Central memory CD8-positive, alpha-beta T cell (primary cell): ENCODE data around the gene ERLEC1.
"Not testable (repeated sequence)": the region's sequence is repeated elsewhere in the genome, so short reads cannot be mapped to it uniquely, and the experiment has no call there.

ENCODE experiments used
- ATAC-seq: fragments of 150-1000 bp; cut with Tn5 transposase; replicated peaks from 2 replicates; pipeline ENCODE4 v1.10.0; 2022; ENCODE audit warnings: mild to moderate bottlenecking, moderate FRiP score, moderate number of reproducible peaks; ENCODE audit not compliant: poor library complexity, severe bottlenecking; ENCODE audit errors: extremely low read depth
- DNase-seq, 2 donors: peaks; one replicate each; pipeline ENCODE4 v3.0.0; 2021; ENCODE audit warnings: low spot score in 2 of 2
- H3K27ac Mint-ChIP-seq: one replicate; pipeline ENCODE4 v1.8.0; 2022; ENCODE audit warnings: low read depth, mild to moderate bottlenecking, moderate library complexity, mixed read lengths
- H3K27me3 Mint-ChIP-seq: one replicate; pipeline ENCODE4 v1.8.0; 2022; ENCODE audit warnings: mixed read lengths
- H3K36me3 Mint-ChIP-seq: one replicate; pipeline ENCODE4 v1.8.0; 2022; ENCODE audit warnings: mild to moderate bottlenecking, moderate library complexity, mixed read lengths; ENCODE audit not compliant: insufficient read depth
- H3K4me1 Mint-ChIP-seq: one replicate; pipeline ENCODE4 v1.8.0; 2022; ENCODE audit warnings: mixed read lengths
- H3K4me3 Mint-ChIP-seq: one replicate; pipeline ENCODE4 v1.8.0; 2022; ENCODE audit warnings: mild to moderate bottlenecking, moderate library complexity, mixed read lengths
- H3K9me3 Mint-ChIP-seq: one replicate; pipeline ENCODE4 v1.8.0; 2022; ENCODE audit warnings: mixed read lengths

Gene ERLEC1

GRCh38 chr2:53826030-53826410 is 39.2 kb downstream of the ERLEC1 start:
- Mint-ChIP-seq H3K36me3 (peaks cover 2% of the 10 kb centered on the region), H3K4me1 (no peaks in the 10 kb centered on the region), H3K9me3 (no peaks in the 10 kb centered on the region), H3K4me3 (no peak overlapping the region), H3K27ac (no peak overlapping the region), H3K27me3 (no peaks in the 10 kb centered on the region)
- ATAC-seq: no peak
- no peak for DNase-seq

DNA sequence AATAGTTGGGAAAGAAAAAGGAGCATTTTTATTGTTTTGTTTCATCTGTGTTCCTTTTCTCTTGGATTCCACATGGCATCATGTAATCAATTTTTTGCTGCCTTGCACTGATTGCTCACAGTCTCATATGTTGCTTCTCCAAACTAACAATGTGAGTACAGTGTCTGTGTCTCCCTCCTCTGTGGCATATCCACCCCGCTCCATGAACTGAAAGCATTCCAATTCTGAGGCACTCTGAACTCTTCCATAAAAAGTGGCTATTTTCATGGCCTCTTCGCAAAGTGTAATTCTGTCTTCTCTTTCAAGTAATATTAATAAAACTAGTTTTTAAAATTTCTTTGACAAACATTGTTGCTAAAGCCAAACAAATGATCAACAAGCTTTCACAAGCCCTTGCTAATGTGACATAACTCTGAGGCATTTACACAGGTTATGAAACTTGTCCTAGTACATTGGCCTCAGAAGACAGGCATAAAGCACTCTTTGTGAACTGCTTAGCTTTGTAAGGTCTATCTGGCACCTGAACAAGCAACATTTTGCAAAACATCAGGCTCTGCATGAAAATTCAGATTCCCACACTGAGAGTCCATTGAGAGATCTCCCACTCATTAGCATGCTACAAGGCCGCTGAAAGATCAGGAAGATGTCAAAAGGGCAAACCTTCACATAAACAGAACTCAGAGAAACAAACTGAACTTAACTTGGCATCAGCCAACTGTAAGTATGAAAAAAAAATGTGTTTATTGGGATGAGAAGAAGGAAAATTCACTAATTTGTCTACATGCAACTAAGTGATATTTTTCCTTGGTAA is 39.9 kb downstream of the ERLEC1 start:
- Mint-ChIP-seq H3K36me3 (peaks cover 4% of the 10 kb centered on the region), H3K4me1 (no peaks in the 10 kb centered on the region), H3K9me3 (no peaks in the 10 kb centered on the region), H3K27me3 (no peaks in the 10 kb centered on the region), H3K27ac (no peak overlapping the region), H3K4me3 (no peak overlapping the region)
- DNase-seq (no peak), ATAC-seq (no peak)

DNA sequence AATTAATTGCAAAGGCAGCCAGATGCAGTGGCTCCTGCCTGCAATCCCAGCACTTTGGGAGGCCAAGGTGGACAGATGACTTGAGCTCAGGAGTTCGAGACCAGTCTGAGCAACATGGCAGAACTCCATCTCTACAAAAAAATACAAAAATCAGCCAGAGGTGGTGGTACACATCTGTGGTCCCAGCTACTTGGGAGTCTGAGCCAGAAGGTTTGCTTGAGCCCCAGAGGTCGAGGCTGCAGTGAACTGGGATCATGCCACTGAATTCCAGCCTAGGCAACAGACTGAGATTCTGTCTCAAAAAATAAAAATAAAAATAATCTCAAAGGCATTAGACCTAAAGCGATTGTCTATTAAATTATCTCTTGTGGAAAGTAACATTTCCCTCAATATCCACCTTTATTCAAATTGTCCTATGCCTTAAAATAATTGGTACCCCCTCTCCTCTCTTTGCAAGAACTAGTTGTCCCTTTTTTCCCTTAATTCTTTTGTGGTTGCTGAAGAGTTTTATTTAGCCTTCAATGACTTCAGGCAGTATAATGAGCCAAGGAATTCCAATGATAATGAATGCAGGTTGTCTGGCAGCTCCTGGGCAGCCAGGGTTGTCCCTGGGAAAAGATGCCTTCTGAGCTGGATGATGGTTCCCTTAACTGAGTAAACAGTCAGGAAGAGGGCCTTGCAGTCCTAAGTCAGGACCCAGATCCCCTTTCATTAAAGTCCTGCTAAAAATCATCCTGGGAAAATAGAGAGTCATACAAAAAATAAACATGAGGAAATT is 40.7 kb downstream of the ERLEC1 start:
- Mint-ChIP-seq H3K27ac (no peak overlapping the region), H3K9me3 (no peaks in the 10 kb centered on the region), H3K4me3 (no peak overlapping the region), H3K4me1 (no peaks in the 10 kb centered on the region), H3K27me3 (no peaks in the 10 kb centered on the region), H3K36me3 (peaks cover 5% of the 10 kb centered on the region)
- DNase-seq (no peak), ATAC-seq (no peak)

DNA sequence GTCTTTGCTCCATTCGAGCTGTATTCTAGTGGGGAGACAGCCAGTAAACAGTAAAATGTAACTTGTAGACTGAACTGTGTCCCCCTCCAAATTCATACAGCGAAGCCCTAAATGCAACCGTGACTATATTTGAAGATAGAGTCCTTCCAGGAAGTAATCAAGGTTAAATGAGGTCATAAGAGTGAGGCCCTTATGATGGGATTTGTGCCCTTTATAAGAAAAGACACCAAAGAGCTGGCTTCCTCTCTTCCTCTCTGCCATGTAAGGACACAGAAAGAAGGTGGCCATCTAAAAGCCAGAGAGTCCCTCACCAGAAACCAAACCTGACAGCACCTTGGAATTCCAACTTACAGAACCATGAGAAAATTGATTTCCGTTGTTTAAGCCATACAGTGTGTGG is 41.5 kb downstream of the ERLEC1 start:
- Mint-ChIP-seq H3K4me3 (no peak overlapping the region), H3K27me3 (no peaks in the 10 kb centered on the region), H3K4me1 (no peaks in the 10 kb centered on the region), H3K9me3 (no peaks in the 10 kb centered on the region), H3K36me3 (peaks cover 6% of the 10 kb centered on the region), H3K27ac (no peak overlapping the region)
- ATAC-seq: no peak
- no peak for DNase-seq

DNA sequence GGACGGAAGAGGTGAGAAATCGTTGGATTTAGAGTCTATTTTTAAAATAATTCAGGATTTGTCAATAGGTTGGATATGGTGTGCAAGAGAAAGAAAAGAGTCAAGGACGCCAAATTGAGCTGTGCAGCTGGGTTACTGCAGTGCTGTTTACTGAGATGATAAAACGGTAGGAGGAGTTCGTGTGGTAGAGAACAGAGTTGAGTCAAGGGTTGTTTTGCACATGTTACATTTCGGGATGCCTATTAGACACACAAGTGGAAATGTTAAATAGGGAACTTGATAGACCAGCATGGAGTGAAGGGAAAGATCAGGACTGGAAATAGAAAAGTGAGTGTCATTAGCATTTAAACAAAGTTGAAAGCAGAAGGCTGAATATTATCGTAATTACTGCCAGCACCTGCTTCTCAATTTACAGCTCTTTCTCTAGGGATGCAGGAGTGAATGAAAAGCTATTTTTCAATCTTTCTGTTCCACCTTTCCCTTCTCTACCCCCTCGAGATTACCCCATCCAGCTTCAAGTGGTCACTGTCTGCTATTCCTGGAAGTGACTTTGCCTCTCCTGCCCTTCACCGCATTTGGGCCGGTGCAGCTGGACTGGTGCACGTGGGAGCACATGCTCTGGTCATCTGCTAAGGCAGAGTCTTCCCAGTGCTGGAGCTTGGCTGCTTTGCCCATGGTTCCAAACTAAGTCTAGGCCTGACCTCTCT is 42.6 kb downstream of the ERLEC1 start:
- Mint-ChIP-seq H3K4me1 (no peaks in the 10 kb centered on the region), H3K27ac (no peak overlapping the region), H3K27me3 (no peaks in the 10 kb centered on the region), H3K4me3 (no peak overlapping the region), H3K9me3 (no peaks in the 10 kb centered on the region), H3K36me3 (peaks cover 6% of the 10 kb centered on the region)
- no peak for ATAC-seq
- no peak for DNase-seq

- not testable (repeated sequence) for H3K9me3 Mint-ChIP-seq, H3K36me3 Mint-ChIP-seq, H3K27me3 Mint-ChIP-seq, DNase-seq, H3K4me1 Mint-ChIP-seq, H3K27ac Mint-ChIP-seq, ATAC-seq, H3K4me3 Mint-ChIP-seq
Observed at GRCh38 chr2:53829980-53830290, 43.1 kb downstream of the ERLEC1 start.

GRCh38 chr2:53840580-53840979 is 53.7 kb downstream of the ERLEC1 start:
- DNase-seq (no peak), ATAC-seq (no peak)
- Mint-ChIP-seq H3K36me3 (peaks cover 3% of the 10 kb centered on the region), H3K27ac (no peak overlapping the region), H3K4me3 (no peak overlapping the region), H3K9me3 (no peaks in the 10 kb centered on the region), H3K27me3 (no peaks in the 10 kb centered on the region), H3K4me1 (peaks cover 8% of the 10 kb centered on the region)

- H3K4me1 Mint-ChIP-seq: peaks cover 12% of the 10 kb centered on the region
- not testable (repeated sequence) for DNase-seq, H3K27me3 Mint-ChIP-seq, H3K9me3 Mint-ChIP-seq, H3K36me3 Mint-ChIP-seq, ATAC-seq, H3K27ac Mint-ChIP-seq, H3K4me3 Mint-ChIP-seq
Observed at GRCh38 chr2:53841651-53842050, 54.8 kb downstream of the ERLEC1 start.

DNA sequence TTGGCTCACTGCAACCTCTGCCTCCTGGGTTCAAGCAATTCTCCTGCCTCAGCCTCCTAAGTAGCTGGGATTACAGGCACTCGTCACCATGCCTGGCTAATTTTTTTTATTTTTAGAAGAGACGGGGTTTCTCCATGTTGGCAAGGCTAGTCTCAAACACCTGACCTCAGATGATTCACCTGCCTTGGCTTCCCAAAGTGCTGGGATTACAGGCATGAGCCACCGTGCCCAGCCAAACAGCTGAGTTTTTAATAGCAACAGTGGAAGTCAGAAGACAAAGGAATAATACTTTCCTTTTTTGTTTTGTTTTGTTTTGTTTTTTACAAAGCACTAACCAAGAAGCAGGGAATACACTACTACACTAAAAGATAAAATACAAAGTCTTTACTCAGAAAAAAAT is 56.0 kb downstream of the ERLEC1 start:
- Mint-ChIP-seq H3K4me3 (no peak overlapping the region), H3K27me3 (no peaks in the 10 kb centered on the region), H3K27ac (no peak overlapping the region), H3K4me1 (peaks cover 12% of the 10 kb centered on the region), H3K9me3 (no peaks in the 10 kb centered on the region), H3K36me3 (peaks cover 3% of the 10 kb centered on the region)
- no peak for DNase-seq
- ATAC-seq: no peak

DNA sequence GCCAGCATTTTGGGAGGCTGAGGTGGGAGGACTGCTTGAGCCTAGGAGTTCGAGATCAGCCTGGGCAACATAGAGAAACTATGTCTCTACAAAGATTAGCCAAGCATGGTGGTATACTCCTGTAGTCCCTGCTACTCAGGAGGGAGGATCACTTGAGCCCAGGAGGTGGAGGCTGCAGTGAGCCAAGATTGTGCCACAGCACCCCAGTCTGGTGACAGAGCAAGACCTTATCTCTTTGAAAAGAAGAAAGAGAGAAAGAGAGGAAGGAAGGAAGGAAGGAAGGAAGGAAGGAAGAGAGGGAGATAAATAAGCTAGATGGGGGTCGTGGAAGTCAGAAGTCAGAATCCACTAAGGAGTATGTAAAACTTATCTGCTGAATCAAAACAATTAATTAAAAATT is 56.8 kb downstream of the ERLEC1 start:
- Mint-ChIP-seq H3K4me1 (peaks cover 12% of the 10 kb centered on the region), H3K27ac (no peak overlapping the region), H3K36me3 (peaks cover 3% of the 10 kb centered on the region), H3K27me3 (no peaks in the 10 kb centered on the region), H3K9me3 (no peaks in the 10 kb centered on the region), H3K4me3 (no peak overlapping the region)
- DNase-seq (no peak), ATAC-seq (no peak)

GRCh38 chr2:53848062-53848461 is 61.2 kb downstream of the ERLEC1 start:
- Mint-ChIP-seq H3K4me1 (peaks cover 12% of the 10 kb centered on the region), H3K9me3 (no peaks in the 10 kb centered on the region), H3K4me3 (no peak overlapping the region), H3K27me3 (no peaks in the 10 kb centered on the region), H3K36me3 (no peaks in the 10 kb centered on the region), H3K27ac (no peak overlapping the region)
- DNase-seq (no peak), ATAC-seq (no peak)

- not testable (repeated sequence) for DNase-seq, H3K4me1 Mint-ChIP-seq, H3K36me3 Mint-ChIP-seq, H3K4me3 Mint-ChIP-seq, ATAC-seq, H3K9me3 Mint-ChIP-seq, H3K27me3 Mint-ChIP-seq, H3K27ac Mint-ChIP-seq
Observed at GRCh38 chr2:53851052-53851757, 64.4 kb downstream of the ERLEC1 start.
